H9 (cell line): ENCODE results near the gene TMEM221. TPM values are rescaled to one million over a fixed set of nuclear protein-coding genes. Genes with fewer than 3 reads are reported as not detected.

Source experiments
- DNase-seq: peaks from one replicate; pipeline ENCODE4 v3.0.0-alpha.2; 2017
- H2AFZ ChIP-seq: one replicate; pipeline ENCODE4 v1.6.1; 2013; ENCODE audit warnings: mild to moderate bottlenecking, low read length, control low read depth, moderate library complexity
- H2AK5ac ChIP-seq: 2 replicates; pipeline ENCODE4 v1.6.1; 2013; ENCODE audit warnings: low read length, control low read depth, mixed read lengths; ENCODE audit not compliant: insufficient read length
- H2BK120ac ChIP-seq: one replicate; pipeline ENCODE4 v1.6.1; 2013; ENCODE audit warnings: low read depth, mild to moderate bottlenecking, low read length, control low read depth, inconsistent platforms; ENCODE audit not compliant: poor library complexity, severe bottlenecking
- H2BK12ac ChIP-seq: 2 replicates; pipeline ENCODE4 v1.6.1; 2013; ENCODE audit warnings: low read length, control low read depth, mixed read lengths, low read depth; ENCODE audit not compliant: insufficient read length
- H2BK15ac ChIP-seq: 2 replicates; pipeline ENCODE4 v1.6.1; 2013; ENCODE audit warnings: low read depth, low read length, control low read depth
- H2BK20ac ChIP-seq: one replicate; pipeline ENCODE4 v1.6.1; 2013; ENCODE audit warnings: low read depth, mild to moderate bottlenecking, low read length, control low read depth, inconsistent platforms; ENCODE audit not compliant: poor library complexity, severe bottlenecking
- H2BK5ac ChIP-seq: 2 replicates; pipeline ENCODE4 v1.6.1; 2013; ENCODE audit warnings: low read length, control low read depth, mixed read lengths; ENCODE audit not compliant: insufficient read length
- H3K14ac ChIP-seq: 2 replicates; pipeline ENCODE4 v1.6.1; 2013; ENCODE audit warnings: low read length, control low read depth; ENCODE audit not compliant: insufficient read depth
- H3K18ac ChIP-seq: 2 replicates; pipeline ENCODE4 v1.6.1; 2013; ENCODE audit warnings: low read depth, mild to moderate bottlenecking, mixed read lengths, low read length, control low read depth; ENCODE audit not compliant: insufficient read length
- H3K23ac ChIP-seq: 2 replicates; pipeline ENCODE4 v1.6.1; 2013; ENCODE audit warnings: low read length, control low read depth, mixed read lengths, low read depth; ENCODE audit not compliant: insufficient read length
- H3K23me2 ChIP-seq: 2 replicates; pipeline ENCODE4 v1.6.1; 2013; ENCODE audit warnings: low read depth, mild to moderate bottlenecking, mixed read lengths, low read length, control low read depth; ENCODE audit not compliant: insufficient read length, poor library complexity, severe bottlenecking
- H3K27ac ChIP-seq: 2 replicates; pipeline ENCODE4 v1.5.1; 2013; ENCODE audit warnings: low read length, control low read depth, mixed read lengths, low read depth; ENCODE audit not compliant: insufficient read length
- H3K27me3 ChIP-seq: 2 replicates; pipeline ENCODE4 v1.6.1; 2013; ENCODE audit warnings: low read length, control low read depth, inconsistent platforms; ENCODE audit not compliant: insufficient read depth
- H3K4ac ChIP-seq: 2 replicates; pipeline ENCODE4 v1.6.1; 2013; ENCODE audit warnings: low read depth, mild to moderate bottlenecking, control low read depth, inconsistent platforms, low read length, moderate library complexity
- H3K4me1 ChIP-seq: 2 replicates; pipeline ENCODE4 v1.6.1; 2013; ENCODE audit warnings: low read length, control low read depth, inconsistent platforms; ENCODE audit not compliant: insufficient read depth
- H3K4me2 ChIP-seq: 2 replicates; pipeline ENCODE4 v1.6.1; 2013; ENCODE audit warnings: low read length, control low read depth, mixed read lengths; ENCODE audit not compliant: insufficient read length, insufficient read depth
- H3K56ac ChIP-seq: 2 replicates; pipeline ENCODE4 v1.6.1; 2013; ENCODE audit warnings: low read depth, mild to moderate bottlenecking, mixed read lengths, low read length, control low read depth; ENCODE audit not compliant: insufficient read length
- H3K79me1 ChIP-seq: 2 replicates; pipeline ENCODE4 v1.6.1; 2013; ENCODE audit warnings: low read depth, mild to moderate bottlenecking, moderate library complexity, low read length, control low read depth, inconsistent platforms; ENCODE audit not compliant: insufficient read depth, poor library complexity, severe bottlenecking
- H3K79me2 ChIP-seq: 2 replicates; pipeline ENCODE4 v1.6.1; 2013; ENCODE audit warnings: low read length, control low read depth, inconsistent platforms; ENCODE audit not compliant: insufficient read depth
- H3K9ac ChIP-seq: 2 replicates; pipeline ENCODE4 v1.6.1; 2013; ENCODE audit warnings: low read length, control low read depth, mixed read lengths; ENCODE audit not compliant: insufficient read length; ENCODE audit errors: extremely low read depth
- H3K9me3 ChIP-seq: one replicate; pipeline ENCODE4 v1.6.1; 2013; ENCODE audit warnings: low read depth, low read length, inconsistent platforms; ENCODE audit not compliant: control insufficient read depth
- H3T11ph ChIP-seq: one replicate; pipeline ENCODE4 v1.6.1; 2013; ENCODE audit warnings: mild to moderate bottlenecking, low read length, control low read depth, inconsistent platforms
- H4K20me1 ChIP-seq: one replicate; pipeline ENCODE4 v1.6.1; 2013; ENCODE audit not compliant: control insufficient read depth, insufficient read length, insufficient read depth
- H4K5ac ChIP-seq: 2 replicates; pipeline ENCODE4 v1.6.1; 2013; ENCODE audit warnings: low read depth, mild to moderate bottlenecking, mixed read lengths, low read length, control low read depth; ENCODE audit not compliant: insufficient read length
- H4K8ac ChIP-seq: replicated peaks from 2 replicates; pipeline ENCODE4 v1.6.1; 2013; ENCODE audit warnings: low read length, control low read depth, mixed read lengths, low read depth; ENCODE audit not compliant: insufficient read length
- H4K91ac ChIP-seq: 2 replicates; pipeline ENCODE4 v1.6.1; 2013; ENCODE audit warnings: low read depth, mild to moderate bottlenecking, moderate library complexity, mixed read lengths, low read length, control low read depth; ENCODE audit not compliant: insufficient read length
- H3K27ac Mint-ChIP-seq, 3 experiments: 2 replicates in 2 of 3; 3 replicates in 1 of 3; pipeline ENCODE4 v1.8.0; 2020 to 2021; ENCODE audit warnings: mixed read lengths in 3 of 3, mild to moderate bottlenecking in 1 of 3, moderate library complexity in 1 of 3
- H3K27me3 Mint-ChIP-seq: 2 replicates; pipeline ENCODE4 v1.8.0; 2021; ENCODE audit warnings: low read depth, mild to moderate bottlenecking, moderate library complexity, mixed read lengths
- H3K36me3 Mint-ChIP-seq, 3 experiments: 2 replicates in 2 of 3; 3 replicates in 1 of 3; pipeline ENCODE4 v1.8.0; 2020 to 2021; ENCODE audit warnings: low read depth in 3 of 3, mixed read lengths in 3 of 3; ENCODE audit not compliant: insufficient read depth in 1 of 3
- H3K4me1 Mint-ChIP-seq, 2 experiments: 2 replicates each; pipeline ENCODE4 v1.8.0; 2020; ENCODE audit warnings: mixed read lengths in 2 of 2
- H3K4me3 Mint-ChIP-seq, 2 experiments: 2 replicates in 1 of 2; 3 replicates in 1 of 2; pipeline ENCODE4 v1.8.0; 2020 to 2021; ENCODE audit warnings: mild to moderate bottlenecking in 2 of 2, mixed read lengths in 2 of 2, moderate library complexity in 1 of 2
- H3K9me3 Mint-ChIP-seq, 2 experiments: 2 replicates in 1 of 2; 3 replicates in 1 of 2; pipeline ENCODE4 v1.8.0; 2020; ENCODE audit warnings: mild to moderate bottlenecking in 2 of 2, mixed read lengths in 2 of 2, moderate library complexity in 1 of 2
- CTCF ChIP-seq: fragments of 200-600 bp; sonication (generic); conservative IDR thresholded peaks from 3 replicates; pipeline ENCODE4 v1.8.0; 2021; ENCODE audit warnings: antibody characterized with exemption, mild to moderate bottlenecking
- WGBS: extraction: QIAGEN DNeasy Blood & Tissue Kit; methylation state at CpG from one replicate; pipeline ENCODE4 v1.1.7; 2013; ENCODE audit warnings: missing lambda C conversion rate, low lambda C conversion rate, mixed read lengths; ENCODE audit not compliant: insufficient read length; ENCODE audit errors: extremely low coverage; 5-methylcytosine and 5-hydroxymethylcytosine counted together
- total RNA-seq: library from RNA; stranded (reverse); gene quantifications from 2 replicates; pipeline ENCODE4 v1.2.1, GENCODE V29; 2021

TMEM221 gene
- total RNA-seq, 1 experiment from 2014 or later = 1.4 TPM

- DNase-seq = peak; percentile 57
- Histone ChIP-seq H3K9ac (no peak overlapping the region), H4K5ac (no peak overlapping the region), H2BK12ac (no peak overlapping the region), H4K8ac (no peak overlapping the region), H3K23ac (no peak overlapping the region), H2BK20ac (no peak overlapping the region), H3K79me1 (no peaks in the 10 kb centered on the region), H3K18ac (peak overlapping the region; percentile 24), H2BK120ac (no peak overlapping the region), H2AK5ac (no peak overlapping the region), H3K56ac (no peak overlapping the region), H3K14ac (no peak overlapping the region), H3K4me1 (no peaks in the 10 kb centered on the region; the same call in 1 of the 2 replicates), H3T11ph (no peak overlapping the region), H3K4ac (no peak overlapping the region), H3K27ac (no peak overlapping the region), H3K27me3 (no peaks in the 10 kb centered on the region), H3K4me2 (peak overlapping the region; percentile 14), H4K91ac (no peak overlapping the region), H3K9me3 (no peaks in the 10 kb centered on the region), H4K20me1 (no peaks in the 10 kb centered on the region), H3K23me2 (no peaks in the 10 kb centered on the region), H3K79me2 (no peaks in the 10 kb centered on the region), H2AFZ (no peak overlapping the region), H2BK5ac (no peak overlapping the region), H2BK15ac (no peak overlapping the region)
- H3K4me1 Mint-ChIP-seq = peaks cover 14 to 16% of the 10 kb centered on the region in 2 experiments
- H3K36me3 Mint-ChIP-seq = no peaks in the 10 kb centered on the region
- H3K27ac Mint-ChIP-seq = no peak overlapping the region
- no peaks in the 10 kb centered on the region; the same call in 1 of the 2 replicates for H3K27me3 Mint-ChIP-seq
- no peak overlapping the region for H3K4me3 Mint-ChIP-seq
- TF ChIP-seq CTCF = no peak
- no peaks in the 10 kb centered on the region; a peak in 1 of 5 replicates for H3K9me3 Mint-ChIP-seq
- no CpG with 5 or more reads among the region's 41 CpGs for WGBS
Measured at GRCh38 chr19:17497149-17497798, 48.8 kb upstream of the TMEM221 start.
